GM19239 (cell line): Measurements from ENCODE around the gene CXCL10.

ENCODE experiments used
- DNase-seq: peaks from one replicate; pipeline ENCODE4 v3.0.0; 2011; ENCODE audit warnings: low spot score; ENCODE audit not compliant: insufficient read length
- FAIRE-seq: peaks from 2 replicates; lab custom pipeline; 2011; peaks lifted over from hg19 to GRCh38; lab: Jason Lieb, UNC

Gene CXCL10

GRCh38 chr4:76035141-76035540 lies 11.8 kb upstream of the CXCL10 start:
- DNase-seq, result no peak
- no peak for FAIRE-seq

DNA sequence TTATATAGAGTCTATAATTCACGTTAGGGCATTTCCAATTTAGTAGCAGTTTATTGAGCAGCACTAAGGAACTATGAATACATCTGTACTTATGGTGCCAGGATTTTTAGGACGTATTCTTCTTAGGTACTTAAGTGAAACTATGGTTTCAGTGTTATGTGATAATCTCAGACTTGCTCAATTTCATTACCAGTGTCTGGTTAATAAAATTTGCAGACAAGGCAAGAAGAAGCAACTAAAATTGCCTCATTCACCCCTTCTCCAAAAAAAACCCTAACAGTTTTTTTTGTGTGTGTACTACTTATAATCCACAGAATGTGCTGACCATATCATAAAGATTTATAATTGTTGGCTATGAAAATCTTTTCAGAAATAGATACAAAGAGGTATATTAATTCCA lies 6.0 kb upstream of the CXCL10 start:
- no peak for DNase-seq
- no peak for FAIRE-seq

DNA sequence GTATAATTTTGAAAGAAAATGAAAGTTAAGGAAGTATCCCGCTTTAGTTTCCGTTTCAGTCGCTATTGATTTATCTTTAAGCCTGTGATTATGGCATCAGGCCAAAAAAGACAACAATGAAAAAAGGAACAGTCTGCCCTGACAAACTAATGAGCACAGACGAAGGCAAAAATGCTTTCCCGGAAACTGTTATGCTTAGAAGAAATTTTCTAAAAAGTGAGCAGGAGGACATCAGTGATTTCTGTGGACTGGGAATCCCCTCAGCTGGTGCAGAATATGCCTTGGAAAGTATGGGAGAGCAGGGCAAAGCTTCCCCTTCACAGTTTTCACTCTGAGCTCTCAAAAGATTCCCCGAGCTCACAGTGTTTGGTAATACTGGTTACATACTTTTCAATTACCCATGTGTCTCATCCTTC lies 5.1 kb upstream of the CXCL10 start:
- FAIRE-seq (peak; percentile 4), DNase-seq (no peak)

GRCh38 chr4:76024065-76024464 lies 768 bp upstream of the CXCL10 start:
- FAIRE-seq (no peak), DNase-seq (no peak)

- FAIRE-seq, result no peak
- no peak for DNase-seq
Observed at GRCh38 chr4:76022677-76023076, 620 bp downstream of the CXCL10 start.

DNA sequence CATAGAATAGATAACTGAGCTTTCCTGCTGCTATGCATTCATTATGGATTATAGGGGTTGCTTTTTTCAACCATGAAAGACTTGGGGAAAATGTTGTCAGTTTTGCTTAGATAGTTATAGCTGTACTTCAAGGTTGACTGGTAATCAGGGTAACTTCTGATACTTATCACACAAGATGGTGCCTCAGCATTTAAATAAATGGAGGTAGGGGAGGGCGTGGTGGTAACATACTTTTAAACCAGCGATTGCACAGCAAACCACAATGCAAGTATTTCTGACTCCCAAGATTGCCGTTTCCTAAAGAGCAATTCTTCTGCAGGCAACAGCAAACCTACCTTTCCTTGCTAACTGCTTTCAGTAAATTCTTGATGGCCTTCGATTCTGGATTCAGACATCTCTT lies 1.3 kb downstream of the CXCL10 start:
- FAIRE-seq (no peak), DNase-seq (no peak)

DNA sequence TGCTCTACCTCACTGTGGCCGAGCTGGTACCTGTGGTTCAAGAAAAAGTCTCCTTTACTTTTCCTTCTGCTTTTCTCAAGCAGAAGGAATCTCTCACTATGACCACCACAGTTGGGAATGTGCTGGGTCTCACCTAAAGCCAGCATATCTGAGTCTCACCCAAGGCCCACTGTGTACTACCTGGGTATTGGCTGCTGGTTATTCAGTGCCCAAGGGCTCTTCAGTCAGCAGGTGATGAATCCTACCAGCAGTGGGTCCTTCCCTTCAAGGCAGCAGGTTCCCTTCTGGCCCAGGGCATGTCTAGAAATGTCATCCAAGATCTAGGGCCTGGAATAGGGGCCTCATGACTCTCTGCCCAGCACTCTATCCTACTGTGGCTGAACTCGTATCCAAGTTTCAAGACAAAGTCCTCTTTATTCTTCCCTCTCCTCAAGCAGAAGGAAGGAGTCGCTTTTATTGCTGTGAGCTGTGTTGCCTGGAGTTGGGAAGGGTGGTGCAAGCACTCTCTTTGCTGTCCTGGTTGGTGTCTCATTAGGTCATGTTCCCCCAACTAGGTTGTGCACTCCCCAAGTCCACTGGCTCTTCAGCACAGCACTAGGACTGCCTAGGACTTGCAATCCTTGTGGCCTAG lies 6.1 kb downstream of the CXCL10 start:
- DNase-seq, result no peak
- FAIRE-seq, result no peak

GRCh38 chr4:76016393-76016792 lies 6.9 kb downstream of the CXCL10 start:
- DNase-seq (no peak), FAIRE-seq (peak; percentile 47)

- no peak for DNase-seq
- no peak for FAIRE-seq
Observed at GRCh38 chr4:76013540-76013939, 9.8 kb downstream of the CXCL10 start.

DNA sequence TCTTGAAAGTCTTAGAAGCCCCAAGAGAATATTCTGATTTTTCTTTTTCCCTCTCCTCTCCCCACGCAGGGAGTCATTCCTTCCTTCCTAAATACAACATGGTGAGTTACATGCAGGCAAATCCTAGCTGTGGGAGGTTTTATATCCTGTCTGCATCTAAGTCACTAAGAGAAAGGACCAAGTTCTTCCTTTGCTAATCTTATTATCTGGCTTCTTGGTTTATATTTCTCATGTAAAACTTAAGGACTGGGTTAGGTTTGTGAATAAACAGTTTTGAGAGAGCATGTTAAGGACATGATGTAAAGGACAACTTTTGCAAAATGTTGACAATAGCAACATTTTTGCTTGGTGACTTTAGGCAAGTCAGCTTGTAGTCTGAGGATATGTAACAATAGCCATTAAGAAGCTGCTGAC lies 10.9 kb downstream of the CXCL10 start:
- DNase-seq (no peak), FAIRE-seq (no peak)

- DNase-seq (no peak), FAIRE-seq (peak; percentile 86)
Observed at GRCh38 chr4:76011700-76012387, 11.5 kb downstream of the CXCL10 start.

GRCh38 chr4:76011018-76011670 lies 12.2 kb downstream of the CXCL10 start:
- DNase-seq, result no peak
- no peak for FAIRE-seq

GRCh38 chr4:76010576-76010975 lies 12.7 kb downstream of the CXCL10 start:
- no peak for FAIRE-seq

DNA sequence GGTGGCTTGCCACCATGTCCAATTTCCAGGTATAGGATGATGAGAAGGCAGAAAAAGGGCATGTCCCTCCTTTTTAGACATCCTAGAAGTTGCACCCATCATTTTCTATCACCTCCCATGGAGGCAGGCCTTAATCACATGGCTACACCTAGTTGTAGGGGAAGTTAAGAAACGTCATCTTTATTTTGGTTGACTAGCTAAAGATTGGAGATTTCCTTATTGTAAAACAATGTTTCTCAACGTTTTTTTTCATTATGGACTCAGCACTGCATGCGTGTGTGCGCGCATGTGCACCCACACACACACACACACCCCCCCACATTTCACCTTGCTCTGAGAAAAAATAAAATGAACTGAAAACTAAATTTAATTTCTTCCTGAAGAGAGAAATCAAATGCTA lies 14.0 kb downstream of the CXCL10 start:
- peak; percentile 44 for FAIRE-seq

More at GRCh38 chr4:76010576-76010975, 12.7 kb downstream of the CXCL10 start:
- no peak for DNase-seq

GRCh38 chr4:76007089-76007862 lies 16.0 kb downstream of the CXCL10 start, which contains the start of gene CXCL9:
Gene CXCL9 (minus strand): TSS chr4:76007509. CDS start chr4:76007449, 60 bp downstream.
- FAIRE-seq, result no peak

More for the DNA sequence above, 14.0 kb downstream of the CXCL10 start:
- DNase-seq, result no peak

DNA sequence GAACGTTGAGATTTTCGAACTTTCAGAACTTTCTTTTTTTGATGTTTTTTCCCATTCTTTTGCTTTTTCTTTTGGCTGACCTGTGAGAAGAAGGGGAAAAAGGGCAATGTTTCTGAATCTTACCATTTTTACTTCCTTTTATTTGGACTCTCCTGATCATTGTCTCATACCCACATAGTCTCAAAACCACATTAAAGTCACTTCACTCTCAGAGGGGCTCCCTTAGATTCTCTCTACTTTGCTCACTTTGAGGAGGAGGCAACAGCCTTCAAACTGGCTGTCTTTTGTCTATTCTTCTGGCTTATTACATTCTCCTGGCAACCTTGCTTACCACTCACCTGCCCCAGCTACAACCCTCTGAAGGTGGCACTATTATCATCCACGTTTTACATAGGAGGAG lies 19.7 kb downstream of the CXCL10 start:
- FAIRE-seq, result no peak
- no peak for DNase-seq

More at GRCh38 chr4:76007089-76007862, 16.0 kb downstream of the CXCL10 start, which contains the start of gene CXCL9:
- no peak for DNase-seq

- no peak for FAIRE-seq
- no peak for DNase-seq
Observed at GRCh38 chr4:76003035-76003434, 20.3 kb downstream of the CXCL10 start.

- no peak for FAIRE-seq
- DNase-seq, result no peak
Observed at GRCh38 chr4:76002176-76002575, 21.1 kb downstream of the CXCL10 start.

- DNase-seq (no peak), FAIRE-seq (no peak)
Observed at GRCh38 chr4:76001700-76002099, 21.6 kb downstream of the CXCL10 start.

DNA sequence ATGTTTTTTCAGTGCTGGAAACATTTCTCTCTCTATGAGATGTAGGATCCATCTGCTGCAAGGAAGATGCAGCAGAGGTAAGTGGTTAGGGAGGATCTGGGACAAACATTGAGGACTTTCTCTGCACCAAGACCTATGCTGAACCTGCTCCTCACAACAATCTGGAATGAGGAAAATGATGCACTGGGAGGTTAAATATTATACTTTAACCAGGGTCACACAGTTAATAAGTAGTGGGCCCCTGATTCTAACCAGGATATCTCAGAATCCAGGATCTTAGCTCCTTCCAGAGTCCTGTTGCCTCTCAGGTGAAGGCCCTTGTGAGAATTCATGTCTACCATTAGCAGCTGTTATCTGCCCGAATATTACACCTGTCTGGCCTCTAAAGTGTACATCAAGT lies 23.0 kb downstream of the CXCL10 start:
- DNase-seq, result no peak
- FAIRE-seq, result no peak
